ENCODE results near the gene MYO3B.

The MYO3B gene

GRCh38 chr2:170690640-170691039 is 512.7 kb downstream of the MYO3B start (continued):
- no peak for TF ChIP-seq ZNF510 (tag by site-specific recombination; IDR thresholded peaks at IDR 0.05; ENCODE audit: insufficient replicate concordance)
- no peak for TF ChIP-seq ZEB2 (tag by site-specific recombination; IDR thresholded peaks at IDR 0.05)
- TF ChIP-seq ZNF2 (tag by site-specific recombination; IDR thresholded peaks at IDR 0.05), result no peak

DNA sequence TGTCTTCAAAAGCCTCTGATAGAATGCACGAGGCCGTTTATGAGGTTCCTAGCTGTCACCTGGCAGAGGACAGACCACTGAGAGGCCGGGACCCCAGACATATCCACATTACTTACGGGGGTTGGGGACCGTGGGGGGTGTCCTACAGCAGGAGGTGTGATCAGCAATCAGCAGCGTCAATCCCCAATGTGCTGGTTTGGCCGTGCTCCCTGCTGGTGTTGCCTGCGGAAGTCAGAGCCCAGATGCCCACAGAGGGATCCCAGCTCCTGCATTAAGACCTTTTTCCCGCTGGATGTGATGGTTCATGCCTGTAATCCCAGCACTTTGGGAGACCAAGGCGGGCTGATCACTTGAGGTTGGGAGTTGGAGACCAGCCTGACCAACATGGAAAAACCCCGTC is 516.4 kb downstream of the MYO3B start:
- Histone ChIP-seq H3K36me3 (ENCODE audit: control insufficient read depth in 2 of 2, insufficient read depth in 1 of 2, low read length in 2 of 2) (no peaks in the 10 kb centered on the region), H3K4me1 (ENCODE audit: control insufficient read depth, insufficient read depth, low read length) (peaks cover 8% of the 10 kb centered on the region; the same call in 1 of the 2 replicates), H3K4me3 (ENCODE audit: low read depth, low read length) (no peak overlapping the region), H3K27ac (ENCODE audit: extremely low read depth, low read depth, low read length) (no peak overlapping the region), H3K9me3 (ENCODE audit: control insufficient read depth, insufficient read depth, low read depth, low read length) (no peaks in the 10 kb centered on the region)
- CTCF ChIA-PET, result interaction anchor here (0.6 kb wide), 1 partner anchor 28 kb away, joined by 3 read pairs; no protein-coding TSS in a partner anchor
- POLR2A ChIA-PET, result interaction anchor here (0.6 kb wide), 1 partner anchor 69 kb away, joined by 4 read pairs; no protein-coding TSS in a partner anchor
- TF ChIP-seq ZBTB21 (tag by site-specific recombination; IDR thresholded peaks at IDR 0.05) (no peak), ZNF548 (tag by site-specific recombination; IDR thresholded peaks at IDR 0.05) (no peak), ZBTB17 (tag by site-specific recombination; IDR thresholded peaks at IDR 0.05) (no peak), KLF7 (tag by site-specific recombination; IDR thresholded peaks at IDR 0.05; ENCODE audit: borderline replicate concordance) (no peak), YY2 (tag by site-specific recombination; IDR thresholded peaks at IDR 0.05) (no peak), ZNF571 (tag by site-specific recombination; IDR thresholded peaks at IDR 0.05) (no peak), ZNF221 (tag by site-specific recombination; IDR thresholded peaks at IDR 0.05; ENCODE audit: borderline replicate concordance) (no peak), ZNF514 (tag by site-specific recombination; IDR thresholded peaks at IDR 0.05) (no peak), ZNF610 (tag by site-specific recombination; IDR thresholded peaks at IDR 0.05; ENCODE audit: borderline replicate concordance) (no peak), ZNF140 (tag by site-specific recombination; IDR thresholded peaks at IDR 0.05) (no peak), ZNF791 (tag by site-specific recombination; IDR thresholded peaks at IDR 0.05) (no peak), TCF7L2 (IDR thresholded peaks at IDR 0.05; ENCODE audit: borderline replicate concordance, low read depth, low read length) (no peak), ZNF37A (tag by site-specific recombination; IDR thresholded peaks at IDR 0.05) (no peak), KLF10 (tag by site-specific recombination; IDR thresholded peaks at IDR 0.05) (no peak), ZNF292 (tag by site-specific recombination; IDR thresholded peaks at IDR 0.05; ENCODE audit: borderline replicate concordance, low read depth) (no peak), ZNF335 (tag by site-specific recombination; conservative IDR thresholded peaks at IDR 0.05) (no peak)
- TF ChIP-seq, protein P1, sequence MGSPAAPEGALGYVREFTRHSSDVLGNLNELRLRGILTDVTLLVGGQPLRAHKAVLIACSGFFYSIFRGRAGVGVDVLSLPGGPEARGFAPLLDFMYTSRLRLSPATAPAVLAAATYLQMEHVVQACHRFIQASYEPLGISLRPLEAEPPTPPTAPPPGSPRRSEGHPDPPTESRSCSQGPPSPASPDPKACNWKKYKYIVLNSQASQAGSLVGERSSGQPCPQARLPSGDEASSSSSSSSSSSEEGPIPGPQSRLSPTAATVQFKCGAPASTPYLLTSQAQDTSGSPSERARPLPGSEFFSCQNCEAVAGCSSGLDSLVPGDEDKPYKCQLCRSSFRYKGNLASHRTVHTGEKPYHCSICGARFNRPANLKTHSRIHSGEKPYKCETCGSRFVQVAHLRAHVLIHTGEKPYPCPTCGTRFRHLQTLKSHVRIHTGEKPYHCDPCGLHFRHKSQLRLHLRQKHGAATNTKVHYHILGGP (tag by site-specific recombination; IDR thresholded peaks at IDR 0.05), result no peak

- Histone ChIP-seq H3K4me1 (ENCODE audit: control insufficient read depth, insufficient read depth, low read length) (peaks cover 8% of the 10 kb centered on the region; the same call in 1 of the 2 replicates), H3K27ac (ENCODE audit: extremely low read depth, low read depth, low read length) (no peak overlapping the region), H3K4me3 (ENCODE audit: low read depth, low read length) (no peak overlapping the region), H3K36me3 (ENCODE audit: control insufficient read depth in 2 of 2, insufficient read depth in 1 of 2, low read length in 2 of 2) (no peaks in the 10 kb centered on the region), H3K9me3 (ENCODE audit: control insufficient read depth, insufficient read depth, low read depth, low read length) (no peaks in the 10 kb centered on the region)
- ChIA-PET CTCF (interaction anchor here (0.7 to 1.5 kb wide), 2 partner anchors 121 to 286 kb away, joined by 5 to 8 read pairs; partner anchors contain the start of gene GAD1), POLR2A (no interaction called here)
- no peak for TF ChIP-seq ZNF112 (tag by site-specific recombination; IDR thresholded peaks at IDR 0.05)
- TF ChIP-seq YY2 (tag by site-specific recombination; IDR thresholded peaks at IDR 0.05), result no peak
- TF ChIP-seq, protein P2, sequence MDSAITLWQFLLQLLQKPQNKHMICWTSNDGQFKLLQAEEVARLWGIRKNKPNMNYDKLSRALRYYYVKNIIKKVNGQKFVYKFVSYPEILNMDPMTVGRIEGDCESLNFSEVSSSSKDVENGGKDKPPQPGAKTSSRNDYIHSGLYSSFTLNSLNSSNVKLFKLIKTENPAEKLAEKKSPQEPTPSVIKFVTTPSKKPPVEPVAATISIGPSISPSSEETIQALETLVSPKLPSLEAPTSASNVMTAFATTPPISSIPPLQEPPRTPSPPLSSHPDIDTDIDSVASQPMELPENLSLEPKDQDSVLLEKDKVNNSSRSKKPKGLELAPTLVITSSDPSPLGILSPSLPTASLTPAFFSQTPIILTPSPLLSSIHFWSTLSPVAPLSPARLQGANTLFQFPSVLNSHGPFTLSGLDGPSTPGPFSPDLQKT (IDR thresholded peaks at IDR 0.05; ENCODE audit: borderline replicate concordance, low read depth, low read length), result no peak
- no peak for TF ChIP-seq ZNF366 (tag by site-specific recombination; conservative IDR thresholded peaks at IDR 0.05)
- no peak for TF ChIP-seq ZBTB21 (tag by site-specific recombination; IDR thresholded peaks at IDR 0.05)
- TF ChIP-seq ZNF548 (tag by site-specific recombination; IDR thresholded peaks at IDR 0.05), result no peak
- peak; percentile 65 for TF ChIP-seq SCRT2 (tag by site-specific recombination; IDR thresholded peaks at IDR 0.05)
- TF ChIP-seq, protein P3, sequence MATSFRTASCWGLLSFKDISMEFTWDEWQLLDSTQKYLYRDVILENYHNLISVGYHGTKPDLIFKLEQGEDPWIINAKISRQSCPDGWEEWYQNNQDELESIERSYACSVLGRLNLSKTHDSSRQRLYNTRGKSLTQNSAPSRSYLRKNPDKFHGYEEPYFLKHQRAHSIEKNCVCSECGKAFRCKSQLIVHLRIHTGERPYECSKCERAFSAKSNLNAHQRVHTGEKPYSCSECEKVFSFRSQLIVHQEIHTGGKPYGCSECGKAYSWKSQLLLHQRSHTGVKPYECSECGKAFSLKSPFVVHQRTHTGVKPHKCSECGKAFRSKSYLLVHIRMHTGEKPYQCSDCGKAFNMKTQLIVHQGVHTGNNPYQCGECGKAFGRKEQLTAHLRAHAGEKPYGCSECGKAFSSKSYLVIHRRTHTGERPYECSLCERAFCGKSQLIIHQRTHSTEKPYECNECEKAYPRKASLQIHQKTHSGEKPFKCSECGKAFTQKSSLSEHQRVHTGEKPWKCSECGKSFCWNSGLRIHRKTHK (tag by site-specific recombination; IDR thresholded peaks at IDR 0.05), result no peak
- peak; percentile 41; the same call in 1 of the 2 replicates for TF ChIP-seq TCF7L2 (IDR thresholded peaks at IDR 0.05; ENCODE audit: borderline replicate concordance, low read depth, low read length)
These were observed 517.8 kb downstream of the MYO3B start for GRCh38 chr2:170695521-170696410.

Data from HEK293 (cell line).